Gastroesophageal sphincter (tissue), 3 donors: ENCODE results near the gene GNB5.

ENCODE experiments used
- CTCF ChIP-seq, 4 experiments: fragments of 200-600 bp in 2 of 4; fragments of 450-650 bp in 2 of 4; sonication (generic) in 1 of 4; IDR thresholded peaks; one replicate each; pipeline ENCODE4 v1.5.1; 2017 to 2019; ENCODE audit warnings: antibody characterized with exemption in 4 of 4, mild to moderate bottlenecking in 2 of 4, moderate library complexity in 2 of 4
- POLR2A ChIP-seq, 2 donors: fragments of 450-650 bp; IDR thresholded peaks; one replicate each; pipeline ENCODE4 v1.6.1; 2017; ENCODE audit warnings: antibody characterized with exemption in 2 of 2, mild to moderate bottlenecking in 2 of 2, moderate library complexity in 1 of 2

DNA sequence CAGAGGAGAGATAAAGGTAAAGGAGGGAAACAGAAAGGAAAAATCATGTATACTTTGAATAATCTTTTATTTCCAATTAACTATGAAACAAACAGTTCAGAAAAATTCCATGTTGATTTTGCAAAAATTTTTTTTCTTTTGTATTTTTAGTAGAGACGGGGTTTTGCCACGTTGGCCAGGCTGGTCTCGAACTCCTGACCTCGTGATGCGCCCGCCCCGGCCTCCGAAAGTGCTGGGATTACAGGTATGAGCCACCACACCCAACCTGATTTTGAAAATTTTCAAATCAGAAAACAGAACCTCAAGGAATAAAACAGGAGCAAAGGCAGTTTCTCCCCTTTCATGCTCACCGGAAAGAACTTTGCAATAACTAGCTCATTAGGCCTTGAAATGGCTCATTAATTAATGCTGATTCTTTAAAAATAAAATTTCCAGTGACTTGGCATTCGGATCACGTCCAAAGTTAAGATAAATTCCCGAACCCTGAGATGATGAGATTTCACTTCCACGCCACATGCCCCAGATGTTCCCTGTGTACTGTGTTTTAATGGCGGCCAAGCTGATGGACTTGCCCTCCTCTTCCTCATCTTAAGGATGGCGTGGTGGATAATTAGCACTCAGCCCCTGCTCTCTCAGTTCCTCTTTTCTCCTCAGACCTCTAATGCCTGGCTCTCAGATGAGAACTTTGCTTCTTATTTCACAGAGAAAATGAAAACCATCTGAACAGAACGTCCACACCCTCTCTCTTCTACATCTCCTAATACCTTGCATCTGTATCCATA, 89.5 kb downstream of the GNB5 start:
- TF ChIP-seq CTCF (IDR thresholded peaks at IDR 0.05) (no peak), POLR2A (IDR thresholded peaks at IDR 0.05) (no peak)
